ENCODE measurements around the gene TM9SF1.

DNA sequence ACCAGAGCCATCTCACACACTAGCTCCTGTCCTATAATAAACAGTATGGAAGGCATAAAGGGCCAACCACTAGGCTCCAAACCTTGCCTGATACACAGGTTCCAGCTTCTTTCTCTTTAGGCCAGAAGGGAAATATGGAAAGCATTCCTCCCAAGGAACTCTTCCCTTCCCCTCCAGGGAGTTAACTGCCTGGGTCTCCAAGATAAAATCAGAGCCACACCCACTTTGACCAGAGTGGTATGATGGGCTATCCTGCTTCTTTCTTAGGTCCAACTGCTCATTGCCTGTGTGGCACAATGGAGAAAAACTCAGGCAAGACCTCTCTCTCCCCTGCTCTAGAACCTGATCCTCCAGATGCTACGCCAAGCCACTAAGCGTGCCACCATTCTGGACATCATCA lies 12.4 kb upstream of the TM9SF1 start:
- no peak for TF ChIP-seq CTCF (conservative IDR thresholded peaks at IDR 0.05; ENCODE audit: low read depth, low read length)
- TF ChIP-seq EZH2 (IDR thresholded peaks at IDR 0.05; ENCODE audit: borderline replicate concordance, low read depth, low read length, poor library complexity, severe bottlenecking): no peak
